Stimulated activated CD4-positive, alpha-beta T cell treated with anti-CD3 and anti-CD28 coated beads, Interleukin-2, amount 100 ng/mL, for 4 hours (primary cell): ENCODE results near the gene SLC8A2.
"Not testable (repeated sequence)": the region's sequence is repeated elsewhere in the genome, so short reads cannot be mapped to it uniquely, and the experiment has no call there.

Experiments
- DNase-seq: peaks from one replicate; pipeline ENCODE4 v3.0.0-alpha.2; 2020; ENCODE audit warnings: low read depth

The SLC8A2 gene

DNA sequence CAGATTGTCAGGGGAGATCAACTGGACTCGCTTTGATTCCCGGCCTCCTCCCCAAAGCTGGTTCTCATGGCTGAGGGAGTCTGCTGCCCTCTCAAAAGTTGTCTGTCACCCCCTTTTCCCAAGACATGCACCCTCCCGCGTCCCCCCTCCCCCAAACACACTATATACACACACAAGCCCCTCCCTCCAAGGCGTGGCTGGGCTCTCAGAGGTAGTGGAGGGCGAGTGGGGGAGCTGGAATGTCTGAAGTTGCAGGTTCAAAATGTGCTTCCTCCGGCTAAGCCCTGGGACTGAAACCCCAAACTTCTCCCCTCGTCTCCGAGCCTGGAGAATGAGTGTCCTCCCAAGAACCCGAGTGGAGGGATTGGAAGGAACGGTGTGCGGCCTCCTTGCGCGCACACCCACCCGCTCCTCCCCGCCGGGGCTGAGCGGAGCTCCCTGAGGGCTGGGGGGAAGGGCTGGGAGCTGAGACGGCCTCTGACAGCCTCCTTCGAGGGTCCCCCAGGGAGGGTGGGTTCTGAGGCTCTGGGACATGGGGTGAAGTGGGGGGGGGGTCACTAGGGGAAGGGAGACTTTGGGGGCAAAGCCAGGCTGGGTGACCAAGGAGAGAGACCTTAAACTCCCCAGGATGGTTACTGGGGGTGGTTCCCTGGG lies 42.4 kb downstream of the SLC8A2 start:
- no peak for DNase-seq

DNA sequence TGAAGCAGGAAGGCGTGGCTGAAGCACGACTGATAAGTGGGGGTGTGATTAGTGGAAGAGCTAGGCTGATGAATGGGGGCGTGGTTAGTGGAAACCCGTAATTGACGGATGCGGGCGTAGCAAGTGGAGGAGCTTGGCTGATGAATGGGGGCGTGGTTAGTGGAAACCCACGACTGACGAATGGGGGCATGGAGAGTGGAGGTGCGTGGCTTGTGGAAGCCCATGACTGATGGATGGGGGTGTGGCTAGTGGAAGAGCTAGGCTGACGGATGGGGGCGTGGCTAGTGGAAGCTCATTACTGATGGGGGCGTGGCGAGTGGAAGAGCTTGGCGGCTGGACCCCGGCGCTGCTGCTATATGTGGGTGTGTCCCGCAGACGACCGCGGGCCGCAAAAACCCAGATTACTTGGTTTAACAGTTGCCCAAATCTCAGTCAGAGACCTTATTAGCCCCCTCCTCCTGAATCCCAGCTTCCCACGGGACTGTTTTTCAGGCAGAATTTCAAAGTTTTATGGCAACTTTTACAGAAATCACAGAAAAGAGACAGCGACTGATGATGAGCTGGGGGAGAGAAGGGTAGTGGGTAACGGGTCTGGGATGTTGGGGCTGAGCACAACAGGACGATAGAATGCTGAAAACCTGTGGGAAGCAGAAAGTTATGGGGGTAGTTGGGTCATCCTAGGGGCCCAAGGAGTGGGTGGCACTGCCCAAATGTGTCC lies 43.4 kb downstream of the SLC8A2 start:
- peak; percentile 87 for DNase-seq

- DNase-seq: peak; percentile 62
These were observed 44.2 kb downstream of the SLC8A2 start for GRCh38 chr19:47427241-47428176.

DNA sequence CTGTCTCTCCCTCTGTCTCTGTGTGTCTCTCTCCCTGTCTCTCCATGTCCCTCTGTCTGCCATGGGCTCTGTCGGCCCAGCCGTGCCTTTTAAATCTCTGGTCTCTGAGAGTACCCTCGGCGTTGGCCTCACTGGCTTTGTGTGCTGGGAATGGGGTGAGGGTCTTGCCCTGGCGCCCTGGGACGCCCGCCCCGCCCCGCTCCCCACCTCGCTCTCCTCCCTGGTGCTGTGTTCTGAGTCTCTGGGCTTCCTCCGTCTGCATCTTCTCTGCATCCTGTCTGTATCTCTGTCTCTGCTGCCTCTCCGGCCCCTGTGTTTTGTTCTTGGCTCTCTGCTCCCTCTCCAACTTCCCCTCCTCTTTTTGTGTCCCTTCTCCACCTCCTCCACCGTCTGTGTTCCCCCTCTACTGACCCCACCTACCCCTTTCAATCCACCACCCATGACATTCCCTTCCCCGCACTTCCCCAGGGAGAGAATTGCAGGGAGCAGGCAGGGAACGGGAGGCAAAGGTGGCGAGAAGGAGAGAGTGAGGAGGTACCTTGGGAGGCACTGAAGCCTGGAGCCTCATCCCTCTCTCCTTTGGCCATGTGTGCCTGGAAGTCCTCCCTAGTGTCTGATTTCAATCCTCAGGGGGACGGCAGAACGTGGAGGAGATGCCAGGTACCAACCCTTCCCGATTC lies 48.4 kb downstream of the SLC8A2 start:
- no peak for DNase-seq

DNA sequence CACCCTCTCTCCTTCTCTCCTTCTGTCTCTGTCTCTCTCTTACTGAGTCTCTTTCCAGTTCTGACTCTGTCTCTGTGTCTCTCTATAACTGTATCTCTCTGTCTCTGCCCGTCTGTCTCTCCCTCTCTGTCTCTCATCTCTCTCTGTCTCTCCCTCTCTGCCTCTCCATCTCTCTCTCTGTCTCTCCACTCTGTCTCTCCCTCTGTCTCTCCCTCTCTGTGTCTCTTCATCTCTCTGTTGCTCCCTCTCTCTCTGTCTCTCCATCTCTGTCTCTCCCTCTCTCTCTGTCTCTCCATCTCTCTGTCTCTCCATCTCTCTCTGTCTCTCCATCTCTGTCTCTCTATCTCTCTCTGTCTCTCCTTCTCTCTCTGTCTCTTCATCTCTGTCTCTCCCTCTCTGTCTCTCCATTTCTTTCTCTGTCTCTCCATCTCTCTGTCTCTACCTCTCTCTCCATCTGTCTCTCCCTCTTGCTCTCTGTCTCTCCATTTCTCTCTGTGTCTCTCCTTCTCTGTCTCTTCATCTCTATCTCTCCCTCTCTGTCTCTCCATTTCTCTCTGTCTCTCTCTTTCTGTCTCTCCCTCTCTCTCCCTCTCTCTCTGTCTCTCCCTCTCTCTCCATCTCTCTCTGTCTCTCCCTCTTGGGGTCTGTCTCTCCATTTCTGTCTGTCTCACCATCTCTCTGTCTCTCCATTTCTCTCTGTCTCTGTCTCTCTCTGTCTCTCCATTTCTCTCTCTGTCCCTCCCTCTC lies 49.1 kb downstream of the SLC8A2 start:
- no peak for DNase-seq

DNA sequence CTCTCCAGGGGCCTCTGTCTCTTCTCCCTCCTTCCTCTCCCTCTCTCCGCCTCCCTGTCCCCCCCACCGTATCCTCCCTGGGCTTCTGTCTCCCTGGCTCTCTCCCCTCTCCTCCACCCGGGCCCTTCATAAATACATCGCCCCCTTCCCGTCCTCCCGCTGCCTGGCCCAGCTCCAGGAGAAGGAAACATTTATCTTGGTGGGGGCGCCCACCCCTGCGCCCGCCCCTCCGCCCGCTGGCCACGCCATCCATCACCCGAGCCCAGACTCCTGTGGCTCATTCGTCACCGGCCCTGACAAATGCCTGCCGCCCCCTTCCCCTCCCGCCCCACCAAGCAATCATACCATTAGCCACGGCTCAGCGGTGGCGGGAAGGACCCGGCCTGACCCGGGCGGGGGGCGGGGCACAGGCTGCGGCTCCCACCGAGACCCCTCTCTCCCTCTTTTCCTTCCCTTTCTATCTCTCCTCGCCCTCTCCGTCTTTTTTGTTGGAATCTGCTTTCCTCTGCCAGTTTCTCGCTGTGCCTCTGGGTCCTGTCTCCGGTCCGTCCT lies 49.8 kb downstream of the SLC8A2 start:
- DNase-seq: no peak

DNA sequence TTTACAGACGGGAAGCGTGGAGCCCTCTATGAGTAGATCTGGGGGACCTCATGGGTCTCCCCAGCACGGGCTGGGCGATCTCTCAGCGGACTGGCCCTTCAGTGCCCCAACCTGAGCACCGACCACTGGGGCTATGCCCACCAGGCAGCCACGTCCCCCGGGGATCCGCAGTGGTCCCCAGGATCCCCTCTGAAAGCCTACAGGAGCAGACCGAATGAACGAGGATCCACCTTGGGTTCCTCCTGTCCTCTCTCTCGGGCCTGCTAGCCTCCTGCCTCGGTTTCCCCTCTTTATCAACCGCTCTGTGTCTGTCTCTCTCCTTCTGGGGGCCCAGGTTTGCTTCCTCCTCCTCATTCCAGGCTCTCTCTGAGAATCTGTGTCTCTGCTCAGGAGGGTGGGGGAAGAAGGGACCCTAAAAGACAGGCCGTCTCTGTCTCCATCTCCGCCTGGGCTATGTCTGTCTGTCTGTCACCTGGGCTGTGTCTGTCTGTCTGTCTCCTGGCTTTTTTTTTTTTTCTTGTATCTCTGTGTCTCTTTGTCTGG lies 50.4 kb downstream of the SLC8A2 start:
- no peak for DNase-seq

- no peak for DNase-seq
These were observed 51.9 kb downstream of the SLC8A2 start for GRCh38 chr19:47419789-47420188.

DNA sequence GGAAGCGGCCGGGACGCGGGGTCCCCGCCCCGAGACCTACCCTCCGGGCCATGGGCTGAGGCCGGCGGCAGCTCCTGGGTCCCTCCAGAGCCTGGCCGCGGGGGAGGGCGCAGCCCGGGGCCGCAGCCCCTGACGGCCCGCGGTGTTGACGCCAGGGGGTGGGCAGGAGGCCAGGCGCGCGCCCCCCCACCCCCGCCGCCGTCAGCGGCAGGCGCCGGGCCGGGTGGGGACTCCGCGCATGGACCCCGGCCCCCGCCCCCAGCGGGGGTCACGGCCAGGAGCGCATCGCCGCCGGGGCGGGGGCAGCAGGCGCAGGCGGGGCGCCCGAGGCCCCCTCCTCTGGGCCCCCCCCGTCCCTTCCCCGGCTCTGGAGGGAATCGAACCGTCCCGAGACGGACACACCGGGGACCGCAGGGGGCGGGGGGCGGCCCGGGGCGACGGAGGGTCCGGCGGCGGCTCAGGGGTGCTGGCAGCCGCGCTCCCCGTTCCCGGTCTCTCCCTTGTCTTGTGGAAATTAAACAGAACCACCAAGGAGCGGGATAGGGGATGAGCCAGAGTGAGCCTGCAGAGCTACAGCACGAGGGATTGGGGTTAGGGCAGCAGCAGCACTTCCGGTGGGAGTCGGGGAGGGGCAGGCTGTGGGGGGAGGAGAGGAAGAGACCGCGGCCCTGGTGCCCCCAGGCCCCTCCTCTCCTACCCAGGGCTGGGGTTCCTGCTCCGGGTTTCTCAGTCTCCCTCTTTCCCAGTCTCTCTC lies 52.5 kb downstream of the SLC8A2 start, which contains the start of gene MEIS3:
MEIS3 (minus strand) TSS at position 498 of the 754 bp plus-strand sequence; CDS start at position 52, 446 bp downstream.
- no peak for DNase-seq

DNA sequence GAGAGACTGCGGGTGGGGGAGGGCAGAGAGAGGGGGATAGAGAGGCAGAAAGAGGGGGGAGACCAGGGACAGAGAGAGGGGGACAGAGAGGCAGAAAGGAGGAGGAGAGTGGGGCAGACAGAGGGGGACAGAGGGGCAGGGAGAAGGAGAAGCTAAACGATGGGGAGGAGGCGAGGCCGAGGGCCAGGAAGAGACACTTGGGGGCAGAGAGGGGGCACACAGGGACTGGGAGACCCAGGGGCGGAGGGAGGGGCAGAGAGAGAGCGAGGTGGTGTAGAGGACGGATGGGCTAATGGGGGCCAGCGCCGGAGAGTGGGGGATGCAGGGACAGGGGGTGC lies 53.0 kb downstream of the SLC8A2 start:
- DNase-seq: no peak

DNA sequence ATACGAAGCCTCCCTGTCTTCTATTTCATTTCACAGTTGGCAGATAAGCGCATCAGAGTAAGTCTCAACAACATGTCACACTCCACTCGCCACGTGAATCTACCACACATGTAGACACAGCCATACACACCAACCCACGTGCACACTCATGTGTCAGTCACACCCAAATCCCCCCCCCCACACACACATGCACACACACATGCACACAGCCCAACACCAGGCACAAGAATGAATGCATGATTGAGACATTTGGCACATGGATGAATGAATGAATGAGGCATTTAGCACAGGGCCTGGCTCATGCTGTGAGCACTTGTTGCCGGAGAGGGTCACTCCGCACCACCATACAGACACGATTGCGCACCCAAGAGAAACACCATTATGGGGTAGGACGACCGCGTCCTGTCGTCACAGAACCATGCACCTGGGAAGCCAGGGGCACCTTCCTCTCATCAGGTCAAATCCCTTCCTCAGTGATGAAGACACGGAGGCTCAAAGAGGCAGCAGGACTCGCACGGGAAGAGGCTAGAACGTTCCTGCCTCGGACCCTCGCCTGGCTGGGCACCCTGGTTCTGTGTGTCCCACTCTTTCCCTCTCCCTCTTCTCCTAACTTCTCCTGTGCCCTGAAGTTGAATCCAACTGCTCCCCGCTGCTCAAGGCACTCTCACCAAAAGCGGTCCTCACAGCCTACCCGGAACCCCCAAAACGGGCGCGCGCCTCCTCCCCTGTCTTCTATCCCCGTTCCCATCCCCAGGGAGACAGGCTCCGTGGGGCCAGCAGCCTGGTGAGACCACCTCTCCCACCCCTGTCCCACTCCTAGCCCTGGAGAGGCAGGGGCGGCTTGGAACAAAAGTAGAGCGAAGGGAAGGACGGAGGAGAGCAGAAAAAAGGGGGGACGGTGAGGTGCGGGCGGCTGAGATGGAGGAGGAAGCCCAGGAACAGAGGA lies 53.7 kb downstream of the SLC8A2 start:
- peak; percentile 14 for DNase-seq

GRCh38 chr19:47417107-47417745 lies 54.5 kb downstream of the SLC8A2 start:
- no peak for DNase-seq

DNA sequence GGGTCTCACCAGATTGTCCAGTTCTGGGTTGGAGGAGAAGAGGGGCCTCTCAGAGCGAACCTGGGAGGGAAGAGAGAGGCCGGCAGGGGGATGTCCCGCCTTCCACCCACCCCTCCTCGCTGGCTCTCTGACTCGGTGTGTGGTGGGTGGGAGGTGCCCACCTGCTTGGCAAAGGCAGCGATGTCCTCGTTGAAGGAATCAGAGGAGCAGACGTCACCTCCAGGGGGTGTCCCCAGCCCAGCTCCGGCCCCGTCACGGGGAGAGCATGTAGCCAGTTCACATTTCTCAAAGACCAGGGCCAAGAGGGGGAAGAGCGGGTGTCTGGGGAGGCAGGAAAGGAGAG lies 55.1 kb downstream of the SLC8A2 start:
- DNase-seq: no peak

- no peak for DNase-seq
These were observed 55.6 kb downstream of the SLC8A2 start for GRCh38 chr19:47415953-47416642.

DNA sequence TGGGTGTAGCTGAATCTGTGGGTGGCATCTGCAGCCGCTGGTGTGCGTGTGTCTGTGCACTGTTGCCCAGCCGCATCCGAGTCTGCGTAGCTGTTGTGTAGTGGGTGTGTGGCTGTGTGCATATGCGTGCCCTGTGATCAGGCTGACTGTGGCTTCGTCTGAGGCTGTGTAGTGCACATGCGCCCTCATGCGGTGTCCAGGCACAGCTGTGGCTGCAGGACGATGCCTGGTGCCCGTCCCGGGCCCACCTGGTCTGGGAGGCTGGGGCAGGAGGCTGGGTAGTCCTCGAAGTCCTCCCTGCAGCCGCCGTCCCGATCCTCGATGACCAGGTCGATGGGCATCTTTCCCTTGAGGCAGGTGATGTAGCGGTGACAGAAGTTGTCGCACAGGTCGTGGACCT lies 57.2 kb downstream of the SLC8A2 start:
- DNase-seq: no peak

DNA sequence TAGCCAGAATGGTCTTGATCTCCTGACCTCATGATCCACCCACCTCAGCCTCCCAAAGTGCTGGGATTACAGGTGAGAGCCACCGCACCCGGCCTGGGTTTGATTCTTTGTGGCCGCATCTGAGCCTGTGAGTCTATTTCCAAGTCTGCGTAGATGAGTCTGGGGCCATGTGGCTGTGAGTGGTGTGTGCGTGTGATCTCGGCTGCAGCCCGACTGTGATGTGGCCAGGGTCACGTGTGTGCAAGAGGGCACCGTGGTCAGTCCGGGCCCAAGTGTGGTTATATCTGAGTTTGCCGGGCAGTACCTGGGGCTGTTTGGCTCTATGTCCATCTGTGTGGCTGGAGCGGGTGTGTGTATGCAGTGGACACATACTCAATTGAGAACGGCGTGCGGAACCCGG lies 57.8 kb downstream of the SLC8A2 start:
- DNase-seq: no peak

- DNase-seq: not testable (repeated sequence)
These were observed 60.0 kb downstream of the SLC8A2 start for GRCh38 chr19:47411696-47412095.

- DNase-seq: no peak
These were observed 60.6 kb downstream of the SLC8A2 start for GRCh38 chr19:47411101-47411500.
